ENCODE data around the gene AMBRA1. TPM values are rescaled to one million over a fixed set of nuclear protein-coding genes. Genes with fewer than 3 reads are reported as not detected.
A peak's percentile ranks its signal among the peaks of the same experiment; 100 is the strongest.

Gene AMBRA1
- total RNA-seq, 1 experiment from 2014 or later: 17.2 TPM

DNA sequence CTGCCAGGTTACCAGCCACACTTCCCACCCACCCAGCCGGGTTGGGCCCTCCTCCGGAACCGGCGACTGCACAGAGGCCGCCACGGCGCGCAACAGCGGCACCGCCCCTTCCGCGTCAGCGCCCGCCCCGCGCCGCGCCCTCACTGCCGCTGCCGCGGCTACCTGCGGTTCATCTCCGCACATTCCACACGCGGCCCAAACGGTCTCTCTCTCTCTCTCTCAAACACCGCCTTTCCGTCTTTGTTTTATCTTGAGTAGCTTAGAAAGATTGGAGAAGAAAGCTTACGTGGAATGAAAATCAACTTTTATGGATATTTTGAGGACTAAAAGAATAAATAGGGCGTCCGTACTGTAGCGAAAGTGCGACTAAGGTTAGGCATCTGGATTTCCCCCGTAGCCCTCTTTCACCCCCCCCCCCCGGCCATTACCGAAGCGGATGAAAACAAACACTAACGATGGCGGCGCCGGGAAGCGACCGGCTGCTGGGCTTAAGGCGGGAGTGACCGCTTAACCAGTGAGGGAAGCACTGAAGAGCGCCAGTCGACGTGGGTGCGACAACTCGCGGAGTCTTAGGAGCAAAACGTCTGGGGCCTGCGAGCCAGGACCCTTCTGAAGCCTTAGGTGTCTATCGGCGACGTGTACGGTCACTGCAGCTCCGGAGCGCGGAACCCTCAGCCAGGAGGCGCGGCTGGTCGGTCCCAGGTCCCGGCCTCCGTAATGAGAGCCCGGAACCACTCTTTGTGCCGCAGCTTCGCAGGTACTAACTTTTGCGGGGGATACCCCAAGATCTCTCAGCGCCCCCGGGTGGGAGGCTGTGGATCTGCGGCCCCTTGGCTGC is 23.5 kb upstream of the AMBRA1 start, which contains the start of the genes ATG13 and HARBI1:
Gene ATG13, plus strand, starts transcription at position 420 of the 838 bp plus-strand sequence. CDS start 26,739 bp downstream, outside the sequence.
Gene HARBI1, minus strand, starts transcription at position 94 of the 838 bp plus-strand sequence. CDS start 990 bp downstream, outside the sequence.
- peak; percentile 85 for DNase-seq (ENCODE audit: low read depth)

DNA sequence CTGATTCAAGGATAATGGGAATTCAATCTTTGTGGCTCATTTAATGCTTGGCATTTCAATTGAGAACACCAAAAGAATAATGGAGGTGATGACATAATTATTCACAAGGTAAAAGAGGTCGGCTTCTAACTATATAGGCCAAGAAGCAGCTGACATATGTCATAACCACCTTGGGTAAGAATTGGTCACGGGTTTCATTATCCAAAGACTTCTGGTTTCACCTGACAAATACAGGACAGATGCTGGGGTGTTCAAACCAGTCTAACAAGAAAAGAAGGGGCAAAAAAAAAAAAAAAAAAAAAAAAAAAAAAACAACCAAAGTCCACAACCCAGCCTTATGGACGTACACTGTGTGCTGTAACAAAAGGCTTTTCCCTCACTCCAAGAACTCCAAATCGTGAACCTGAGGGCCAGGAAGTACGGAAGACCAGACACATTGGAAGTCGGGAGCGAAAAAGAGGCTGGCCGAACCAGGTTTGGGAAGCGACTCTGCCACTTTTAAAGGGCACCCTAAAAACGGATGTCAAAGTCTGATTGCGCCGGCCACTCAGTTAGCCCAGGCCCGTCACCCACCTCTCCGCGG is 22.8 kb upstream of the AMBRA1 start:
- no peak for DNase-seq (ENCODE audit: low read depth)

DNA sequence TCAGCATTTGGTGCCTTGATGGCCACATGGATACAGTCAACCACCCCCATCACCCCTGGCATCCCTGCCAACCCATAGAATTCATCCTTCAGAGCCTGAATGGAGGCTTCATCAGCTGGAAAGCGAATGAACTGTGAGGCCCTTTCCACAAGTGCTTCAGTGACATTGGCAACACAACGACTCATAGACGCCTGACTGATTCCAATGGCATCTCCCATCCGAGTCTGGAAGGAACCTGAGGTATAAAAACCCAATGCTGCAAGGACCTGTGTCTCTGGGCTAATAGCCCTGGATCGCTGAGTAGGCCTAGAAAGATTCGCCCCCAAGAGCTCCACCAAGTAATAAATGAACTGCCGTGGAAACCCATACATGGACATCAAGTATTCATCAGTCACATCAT is 21.9 kb upstream of the AMBRA1 start:
- DNase-seq (ENCODE audit: low read depth): peak; percentile 9

GRCh38 chr11:46612326-46612725 is 18.5 kb upstream of the AMBRA1 start:
- no peak for DNase-seq (ENCODE audit: low read depth)

- DNase-seq (ENCODE audit: low read depth): peak; percentile 13
Measured at GRCh38 chr11:46611526-46612304, 17.9 kb upstream of the AMBRA1 start.

DNA sequence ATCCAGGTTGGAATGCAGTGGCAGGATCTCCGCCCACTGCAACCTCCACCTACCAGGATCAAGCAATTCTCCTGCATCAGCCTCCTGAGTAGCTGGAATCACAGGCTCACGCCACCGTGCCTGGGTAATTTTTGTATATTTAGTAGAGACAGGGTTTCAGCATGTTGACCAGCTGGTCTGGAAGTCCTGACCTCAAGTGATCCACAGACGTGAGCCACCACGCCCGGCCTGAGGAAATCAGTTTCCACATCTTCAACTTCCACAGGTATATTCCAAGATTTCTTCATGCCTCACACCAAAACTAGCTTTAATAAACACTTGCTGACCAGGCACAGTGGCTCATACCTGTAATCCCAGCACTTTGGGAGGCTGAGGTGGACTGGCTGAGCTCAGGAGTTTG is 15.6 kb upstream of the AMBRA1 start:
- DNase-seq (ENCODE audit: low read depth): no peak

- DNase-seq (ENCODE audit: low read depth): no peak
Measured at GRCh38 chr11:46607516-46607915, 13.7 kb upstream of the AMBRA1 start.

DNA sequence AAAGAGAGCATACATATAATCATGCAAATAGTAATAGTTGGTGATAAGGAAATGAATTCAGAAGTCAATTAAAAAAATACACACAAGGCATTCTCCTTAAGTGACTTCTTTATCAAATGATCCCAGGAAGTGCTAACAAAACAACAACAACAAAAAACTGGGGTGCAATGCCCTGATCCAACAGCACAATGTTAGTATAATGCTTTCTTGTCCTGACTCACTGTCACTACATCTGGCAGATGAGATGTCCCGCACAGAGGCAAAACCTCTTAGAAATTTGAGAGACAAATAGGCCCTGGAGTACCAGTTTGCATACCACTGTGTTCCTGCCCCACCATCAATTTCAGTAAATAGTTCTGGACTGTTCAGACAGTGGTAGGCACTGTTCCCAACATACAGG is 11.0 kb upstream of the AMBRA1 start:
- no peak for DNase-seq (ENCODE audit: low read depth)

GRCh38 chr11:46603704-46604308 is 10.0 kb upstream of the AMBRA1 start:
- DNase-seq (ENCODE audit: low read depth): no peak

DNA sequence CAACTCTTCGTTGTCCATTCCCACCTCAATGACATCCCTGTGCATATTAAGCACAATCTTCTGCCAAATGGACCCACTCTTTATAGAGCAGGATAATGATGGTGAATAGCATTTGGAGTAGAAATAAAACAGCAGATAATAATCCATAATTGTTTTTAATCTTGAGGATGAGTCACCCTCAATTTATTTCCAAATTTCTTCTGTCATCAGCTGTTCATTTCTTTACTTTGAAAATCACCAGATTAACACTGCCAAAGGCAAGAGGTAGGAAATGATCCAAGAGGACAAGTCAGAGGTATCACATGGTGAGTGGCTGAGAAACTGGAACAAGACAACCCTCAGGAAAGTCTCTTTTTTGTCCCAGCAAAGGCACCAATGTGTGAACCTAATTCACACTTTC is 7.3 kb upstream of the AMBRA1 start:
- no peak for DNase-seq (ENCODE audit: low read depth)

- DNase-seq (ENCODE audit: low read depth): no peak
Measured at GRCh38 chr11:46600194-46600960, 6.6 kb upstream of the AMBRA1 start.

DNA sequence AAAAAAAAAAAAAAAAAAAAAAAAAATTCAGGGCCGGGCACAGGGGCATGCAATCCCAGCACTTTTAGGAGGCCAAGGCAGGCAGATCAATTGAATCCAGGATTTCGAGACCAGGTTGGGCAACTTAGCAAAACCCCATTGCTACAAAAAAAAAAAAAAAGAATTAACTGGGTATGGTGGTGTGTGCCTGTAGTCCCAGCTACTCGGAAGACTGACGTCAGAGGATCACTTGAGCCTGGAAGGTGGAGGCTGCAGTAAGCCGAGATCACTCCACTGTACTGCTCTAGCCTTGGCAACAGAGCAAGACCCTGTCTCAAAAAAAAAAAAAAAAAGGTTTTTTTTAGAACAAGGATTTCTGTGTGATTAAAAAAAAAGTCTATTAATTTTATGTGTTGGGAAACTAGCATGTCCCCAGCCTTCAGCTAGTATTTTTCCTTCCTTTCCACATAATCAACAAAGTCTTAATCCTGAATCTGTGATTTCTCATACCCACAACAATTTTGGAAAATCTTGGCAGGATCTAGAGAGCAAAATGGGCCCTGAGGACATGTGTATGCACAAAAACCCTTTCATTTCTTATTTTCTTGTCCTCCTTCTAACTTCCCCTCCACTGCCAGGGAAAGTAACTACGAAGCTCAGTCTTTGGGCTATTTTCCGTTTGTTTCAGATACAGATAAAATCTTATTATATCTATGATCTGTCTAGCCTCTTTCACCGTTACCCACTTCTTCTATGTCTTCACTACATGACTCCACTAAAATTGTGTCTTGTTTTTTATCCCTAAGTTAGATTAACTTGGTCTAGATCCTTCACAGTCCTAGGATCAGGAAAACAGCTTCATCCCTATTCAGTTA is 5.7 kb upstream of the AMBRA1 start:
- no peak for DNase-seq (ENCODE audit: low read depth)

DNA sequence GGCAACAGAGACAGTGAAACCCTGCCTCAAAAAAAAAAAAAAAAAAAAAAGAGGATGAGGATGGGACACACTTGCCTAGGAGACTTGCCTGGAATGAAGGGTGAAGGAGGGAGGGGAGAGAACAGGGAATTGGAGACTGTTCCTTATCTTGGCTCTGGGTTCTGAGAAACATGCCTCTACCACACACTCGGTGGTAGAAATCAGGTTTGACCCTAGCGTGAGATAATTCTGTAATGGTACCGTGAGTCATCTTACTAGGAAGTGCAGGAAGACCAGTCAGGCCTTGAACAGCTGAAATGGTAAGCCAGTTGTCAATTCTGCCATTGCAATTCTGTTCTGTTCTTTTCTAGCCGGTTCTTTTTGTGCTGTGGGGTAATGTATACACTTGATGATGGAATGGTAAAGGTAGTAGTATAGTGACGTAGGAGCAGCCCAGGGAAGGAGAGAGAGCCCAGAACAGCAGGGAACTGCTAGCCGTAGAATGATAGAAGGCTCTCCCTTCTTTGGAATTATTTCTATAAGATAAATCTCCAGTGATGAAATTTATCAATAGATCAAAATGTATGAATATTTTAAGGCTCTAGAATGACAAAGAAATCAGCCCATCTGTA is 3.9 kb upstream of the AMBRA1 start:
- DNase-seq (ENCODE audit: low read depth): peak; percentile 77

DNA sequence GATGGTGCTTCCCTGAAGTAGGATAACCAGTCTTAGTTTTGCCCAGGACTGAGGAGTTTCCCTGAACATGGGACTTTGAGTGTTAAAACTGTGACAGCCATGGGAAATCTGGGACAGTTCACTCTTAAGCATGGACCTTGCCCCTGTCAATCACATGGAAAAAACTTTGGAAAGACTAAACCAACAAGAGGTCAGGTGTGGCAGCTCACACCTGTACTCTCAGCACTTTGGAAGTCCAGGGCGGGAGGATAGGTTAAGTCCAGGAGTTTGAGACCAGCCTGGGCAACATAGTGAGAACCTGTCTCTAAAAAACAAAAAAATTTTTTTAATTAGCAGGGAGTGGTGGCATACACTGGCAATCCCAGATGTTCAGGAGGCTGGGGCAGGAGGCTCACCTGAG is 3.3 kb upstream of the AMBRA1 start:
- DNase-seq (ENCODE audit: low read depth): no peak

GRCh38 chr11:46594785-46595184 is 962 bp upstream of the AMBRA1 start:
- DNase-seq (ENCODE audit: low read depth): no peak

- no peak for DNase-seq (ENCODE audit: low read depth)
Measured at GRCh38 chr11:46594374-46594700, 514 bp upstream of the AMBRA1 start.

DNA sequence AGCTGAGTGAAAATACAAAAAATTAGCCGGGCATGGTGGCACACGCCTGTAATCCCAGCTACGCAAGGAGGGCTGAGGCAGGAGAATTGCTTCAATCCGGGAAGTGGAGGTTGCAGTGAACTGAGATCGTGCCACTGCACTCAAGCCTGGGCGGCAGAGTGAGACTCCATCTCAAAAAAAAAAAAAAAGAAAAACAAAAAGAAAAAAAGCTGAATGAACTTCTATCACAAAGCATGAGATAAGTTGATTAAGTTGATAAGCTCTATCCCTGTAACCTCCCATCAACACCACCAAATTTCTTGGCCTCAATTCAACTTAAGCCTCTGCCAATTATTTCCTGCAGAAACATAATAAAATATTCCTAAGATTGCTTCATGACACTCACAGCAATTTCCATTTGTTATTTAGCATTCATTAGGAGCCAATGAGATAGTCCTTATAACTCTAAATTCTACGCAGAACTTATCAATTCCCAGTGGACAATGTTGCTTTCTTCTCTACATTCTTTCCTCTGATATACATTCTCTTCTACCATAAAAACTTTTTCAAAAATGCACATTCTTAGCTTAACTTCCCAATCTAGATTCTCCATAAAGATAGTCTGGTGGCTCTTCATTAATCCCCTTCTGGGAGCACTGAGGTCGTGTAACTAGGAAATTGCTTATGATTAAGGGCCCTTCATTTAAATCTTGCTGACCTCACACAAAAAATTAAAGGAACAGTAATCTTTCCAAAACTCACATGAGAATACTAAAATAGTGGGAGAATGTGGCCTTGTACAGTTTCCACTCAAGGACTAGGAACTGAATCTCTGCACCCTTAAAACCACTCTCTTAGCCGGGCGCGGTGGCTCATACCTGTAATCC is 2.9 kb downstream of the AMBRA1 start:
- no peak for DNase-seq (ENCODE audit: low read depth)

DNA sequence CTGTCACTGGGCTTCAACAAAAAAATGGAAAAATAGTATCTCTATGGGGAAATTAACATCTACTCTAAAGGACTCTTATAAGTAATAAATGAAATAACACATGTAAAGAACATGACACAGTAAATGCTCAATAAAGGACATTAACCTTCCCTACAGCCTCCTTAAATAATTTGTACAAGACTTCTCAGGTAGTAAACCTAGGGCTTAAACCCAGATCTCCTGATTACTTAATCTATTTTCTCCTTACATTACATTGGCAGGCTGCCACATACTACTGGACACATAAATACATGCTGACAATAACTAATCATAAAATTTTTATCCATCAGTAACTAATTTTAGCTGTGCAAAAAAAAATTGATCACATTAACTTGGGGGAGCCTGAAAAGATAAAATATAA is 4.9 kb downstream of the AMBRA1 start:
- no peak for DNase-seq (ENCODE audit: low read depth)

DNA sequence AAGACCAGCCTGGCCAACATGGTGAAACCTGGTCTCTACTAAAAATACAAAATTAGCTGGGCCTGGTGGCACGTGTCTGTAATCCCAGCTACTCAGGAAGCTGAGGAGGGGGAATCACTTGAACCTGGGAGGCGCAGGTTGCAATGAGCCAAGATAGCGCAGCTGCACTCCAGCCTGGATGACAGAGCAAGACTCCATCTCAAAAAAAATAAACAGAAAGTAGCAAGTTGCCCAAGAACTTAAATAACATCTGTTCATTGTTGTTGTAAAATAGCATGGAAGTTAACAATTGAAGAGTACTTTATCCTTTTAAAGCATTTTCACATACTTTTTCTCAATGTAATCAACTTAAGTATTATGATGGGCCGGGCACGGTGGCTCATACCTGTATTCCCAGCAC is 5.7 kb downstream of the AMBRA1 start:
- no peak for DNase-seq (ENCODE audit: low read depth)

Data from HT1080 (cell line).